Stimulated activated CD4-positive, alpha-beta T cell treated with anti-CD3 and anti-CD28 coated beads, Interleukin-15, amount 100 ng/mL, for 1 hour (primary cell): ENCODE results near the gene ASB5.
A peak's percentile ranks its signal among the peaks of the same experiment; 100 is the strongest.
"Not testable (repeated sequence)": the region's sequence is repeated elsewhere in the genome, so short reads cannot be mapped to it uniquely, and the experiment has no call there.

Experiments
- DNase-seq, 2 donors: peaks; one replicate each; pipeline ENCODE4 v3.0.0-alpha.2; 2020; ENCODE audit warnings: low read depth in 1 of 2, low spot score in 1 of 2

ASB5 gene

GRCh38 chr4:176226736-176227135 lies 42.3 kb downstream of the ASB5 start:
- no peak for DNase-seq

GRCh38 chr4:176223561-176223960 lies 45.5 kb downstream of the ASB5 start:
- no peak for DNase-seq

GRCh38 chr4:176222149-176222548 lies 46.9 kb downstream of the ASB5 start:
- no peak for DNase-seq

- no peak for DNase-seq
These were observed 51.5 kb downstream of the ASB5 start for GRCh38 chr4:176217510-176217909.

- not testable (repeated sequence) for DNase-seq
These were observed 56.7 kb downstream of the ASB5 start for GRCh38 chr4:176212351-176212750.

- no peak for DNase-seq
These were observed 58.3 kb downstream of the ASB5 start for GRCh38 chr4:176210579-176211296.

GRCh38 chr4:176210101-176210500 lies 58.9 kb downstream of the ASB5 start:
- no peak for DNase-seq

GRCh38 chr4:176209535-176209934 lies 59.5 kb downstream of the ASB5 start:
- no peak for DNase-seq

- no peak for DNase-seq
These were observed 61.2 kb downstream of the ASB5 start for GRCh38 chr4:176207839-176208238.

- no peak for DNase-seq
These were observed 63.7 kb downstream of the ASB5 start for GRCh38 chr4:176205299-176205698.

GRCh38 chr4:176198316-176198903 lies 70.6 kb downstream of the ASB5 start:
- DNase-seq, result no peak

- peak; percentile 84 to 88 for DNase-seq
These were observed 73.6 kb downstream of the ASB5 start, which contains the start of gene SPATA4 for GRCh38 chr4:176195184-176195978. SPATA4 (minus strand) TSS chr4:176195585; CDS start chr4:176195562, 23 bp downstream.

GRCh38 chr4:176193938-176194337 lies 75.1 kb downstream of the ASB5 start:
- peak in 1 of 2 donors; percentile 5 for DNase-seq

- no peak for DNase-seq
These were observed 75.9 kb downstream of the ASB5 start for GRCh38 chr4:176193126-176193525.

GRCh38 chr4:176191974-176192373 lies 77.0 kb downstream of the ASB5 start:
- DNase-seq, result no peak

- no peak for DNase-seq
These were observed 78.9 kb downstream of the ASB5 start for GRCh38 chr4:176189891-176190795.

- DNase-seq, result no peak
These were observed 80.4 kb downstream of the ASB5 start for GRCh38 chr4:176188654-176189053.

GRCh38 chr4:176187624-176188023 lies 81.4 kb downstream of the ASB5 start:
- DNase-seq, result no peak

- DNase-seq, result no peak
These were observed 82.2 kb downstream of the ASB5 start for GRCh38 chr4:176186671-176187395.

GRCh38 chr4:176186067-176186466 lies 83.0 kb downstream of the ASB5 start:
- no peak for DNase-seq
